Keratinocyte (primary cell): ENCODE data around the gene COX6B1. TPM values are rescaled to one million over a fixed set of nuclear protein-coding genes. Genes with fewer than 3 reads are reported as not detected.

Source experiments
- DNase-seq: peaks from one replicate; pipeline ENCODE4 v3.0.0-alpha.2; 2011; ENCODE audit warnings: low read depth, missing footprints, low spot score
- FAIRE-seq: peaks from 2 replicates; lab custom pipeline; 2011; peaks lifted over from hg19 to GRCh38; lab: Jason Lieb, UNC
- H2AFZ ChIP-seq: 2 replicates; pipeline ENCODE4 v1.6.0; 2012; ENCODE audit warnings: low read length, control low read depth, inconsistent platforms; ENCODE audit not compliant: control insufficient read depth
- H3K27ac ChIP-seq: 2 replicates; pipeline ENCODE4 v1.5.1; 2011; ENCODE audit warnings: low read length; ENCODE audit not compliant: control insufficient read depth, insufficient read depth
- H3K27me3 ChIP-seq: 3 replicates; pipeline ENCODE4 v1.6.0; 2011; ENCODE audit warnings: low read length; ENCODE audit not compliant: control insufficient read depth, insufficient read depth; ENCODE audit errors: extremely low read depth
- H3K36me3 ChIP-seq, 2 experiments: 2 replicates in 1 of 2; 3 replicates in 1 of 2; pipeline ENCODE4 v1.5.1; 2011; ENCODE audit warnings: low read length in 2 of 2, mild to moderate bottlenecking in 1 of 2; ENCODE audit not compliant: control insufficient read depth in 2 of 2, insufficient read depth in 2 of 2; ENCODE audit errors: extremely low read depth in 1 of 2
- H3K4me1 ChIP-seq: 3 replicates; pipeline ENCODE4 v1.5.1; 2011; ENCODE audit warnings: low read length; ENCODE audit not compliant: control insufficient read depth, insufficient read depth; ENCODE audit errors: extremely low read depth
- H3K4me2 ChIP-seq: 3 replicates; pipeline ENCODE4 v1.6.0; 2011; ENCODE audit warnings: low read depth, low read length; ENCODE audit not compliant: control insufficient read depth, insufficient read depth; ENCODE audit errors: extremely low read depth
- H3K4me3 ChIP-seq, 3 experiments: fragments of 200-600 bp in 1 of 3; sonication (generic) in 1 of 3; 2 replicates in 2 of 3; 3 replicates in 1 of 3; pipeline ENCODE4 v1.5.1; 2011 to 2016; ENCODE audit warnings: low read length in 3 of 3, mild to moderate bottlenecking in 3 of 3, control low read depth in 2 of 3, inconsistent platforms in 1 of 3, low read depth in 1 of 3, mixed read lengths in 1 of 3, mixed run types in 1 of 3, moderate library complexity in 1 of 3; ENCODE audit not compliant: control insufficient read depth in 2 of 3, insufficient read depth in 2 of 3; ENCODE audit errors: extremely low read depth in 1 of 3
- H3K79me2 ChIP-seq: 2 replicates; pipeline ENCODE4 v1.6.0; 2012; ENCODE audit warnings: low read length; ENCODE audit not compliant: control insufficient read depth, insufficient read depth
- H3K9ac ChIP-seq: 3 replicates; pipeline ENCODE4 v1.6.0; 2011; ENCODE audit warnings: low read length; ENCODE audit not compliant: control insufficient read depth, insufficient read depth; ENCODE audit errors: extremely low read depth
- H3K9me1 ChIP-seq: 3 replicates; pipeline ENCODE4 v1.6.0; 2011; ENCODE audit warnings: low read length; ENCODE audit not compliant: control insufficient read depth, insufficient read depth; ENCODE audit errors: extremely low read depth
- H3K9me3 ChIP-seq: 2 replicates; pipeline ENCODE4 v1.5.1; 2012; ENCODE audit warnings: low read depth, low read length; ENCODE audit not compliant: control insufficient read depth
- H4K20me1 ChIP-seq: 3 replicates; pipeline ENCODE4 v1.6.0; 2011; ENCODE audit warnings: low read length; ENCODE audit not compliant: control insufficient read depth, insufficient read depth; ENCODE audit errors: extremely low read depth
- CTCF ChIP-seq, 3 experiments: IDR thresholded peaks in 1 of 3; conservative IDR thresholded peaks in 1 of 3; optimal IDR thresholded peaks in 1 of 3; 2 replicates in 2 of 3; 3 replicates in 1 of 3; pipeline versions ENCODE3 to v1.5.1; 2011; ENCODE audit warnings: low read length in 3 of 3, mild to moderate bottlenecking in 3 of 3, moderate library complexity in 2 of 3, control low read depth in 1 of 3, inconsistent platforms in 1 of 3; ENCODE audit not compliant: insufficient read depth in 2 of 3; ENCODE audit errors: extremely low read depth in 1 of 3
- EZH2 ChIP-seq: IDR thresholded peaks from one replicate; pipeline ENCODE4 v1.6.1; 2012; ENCODE audit warnings: inconsistent platforms, mild to moderate bottlenecking, low read length, moderate library complexity
- dilution Hi-C: fragments of 300-500 bp; cut with MboI; formaldehyde crosslinking; loops from one replicate; pipeline ENCODE4 v1.7.0; 2020; ENCODE audit warnings: low sequenced_read_pairs; ENCODE audit not compliant: extremely low pct_ligation_motif_present
- polyA plus RNA-seq, 5 experiments: library from polyadenylated mRNA; depleted of rRNA in 3 of 5; stranded (reverse) in 3 of 5; stranded (forward) in 1 of 5; unstranded in 1 of 5; fragments of >200 nt; gene quantifications; 1 replicate in 1 of 5; 2 replicates in 3 of 5; 3 replicates in 1 of 5; pipeline versions ENCODE4 v1.2.1 to v1.2.3, GENCODE V29; 2011 to 2012; ENCODE audit warnings: missing spikeins in 2 of 5, low read depth in 1 of 5, low replicate concordance in 1 of 5

The COX6B1 gene
- polyA plus RNA-seq, 1 donor (not counting 4 experiments of a cell fraction or from before 2014, with no cell fraction given), result 509 TPM

DNA sequence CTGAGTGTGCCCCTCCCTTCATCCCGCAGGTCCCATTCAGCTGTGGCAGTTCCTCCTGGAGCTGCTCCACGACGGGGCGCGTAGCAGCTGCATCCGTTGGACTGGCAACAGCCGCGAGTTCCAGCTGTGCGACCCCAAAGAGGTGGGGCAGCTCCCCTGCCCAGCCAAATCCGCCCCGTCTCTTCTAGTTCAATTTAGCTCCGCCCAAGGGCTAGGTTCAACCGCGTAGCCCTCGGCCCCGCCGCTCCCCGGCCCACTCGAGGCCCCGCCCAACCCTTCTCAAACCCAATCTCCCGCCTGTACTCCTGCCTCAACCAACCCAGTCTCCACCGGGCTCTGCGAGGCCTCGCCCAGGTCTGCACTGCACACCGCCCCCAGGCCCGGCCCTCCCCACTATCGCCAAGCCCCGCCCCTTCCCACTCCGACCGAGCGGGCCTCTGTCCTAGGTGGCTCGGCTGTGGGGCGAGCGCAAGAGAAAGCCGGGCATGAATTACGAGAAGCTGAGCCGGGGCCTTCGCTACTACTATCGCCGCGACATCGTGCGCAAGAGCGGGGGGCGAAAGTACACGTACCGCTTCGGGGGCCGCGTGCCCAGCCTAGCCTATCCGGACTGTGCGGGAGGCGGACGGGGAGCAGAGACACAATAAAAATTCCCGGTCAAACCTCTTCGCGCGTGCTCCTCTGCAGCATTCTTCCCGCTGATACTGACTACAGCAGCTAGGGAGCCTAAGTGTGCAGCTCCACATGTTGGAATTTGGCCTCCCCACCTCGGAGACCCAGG is 3.7 kb upstream of the COX6B1 start:
- FAIRE-seq (no peak), DNase-seq (no peak)
- Histone ChIP-seq H3K9ac (peak overlapping the region; percentile 76), H3K9me1 (no peaks in the 10 kb centered on the region), H3K4me1 (peaks cover 19% of the 10 kb centered on the region), H3K36me3 (no peaks in the 10 kb centered on the region), H3K4me3 (peak overlapping the region; percentile 41 to 80 (median 78)), H3K4me2 (peak overlapping the region; percentile 96), H4K20me1 (no peaks in the 10 kb centered on the region), H3K27ac (peak overlapping the region; percentile 71), H3K27me3 (no peaks in the 10 kb centered on the region), H2AFZ (peak overlapping the region; percentile 90), H3K79me2 (peaks cover 13% of the 10 kb centered on the region), H3K9me3 (no peaks in the 10 kb centered on the region)
- dilution Hi-C loops, result no loop called here
- no peak for TF ChIP-seq CTCF (optimal IDR thresholded peaks at IDR 0.05 in 1 of 3, IDR thresholded peaks at IDR 0.05 in 1 of 3, conservative IDR thresholded peaks at IDR 0.05 in 1 of 3; ENCODE audit: extremely low read depth in 1 of 3, insufficient read depth in 2 of 3, low read length in 3 of 3)
- no peak for TF ChIP-seq EZH2

GRCh38 chr19:35644987-35645679 is 3.0 kb upstream of the COX6B1 start:
- H3K27me3 ChIP-seq, result no peaks in the 10 kb centered on the region
- peaks cover 19% of the 10 kb centered on the region for H3K79me2 ChIP-seq
- H4K20me1 ChIP-seq, result no peaks in the 10 kb centered on the region
- peak overlapping the region; percentile 96 for H3K4me2 ChIP-seq
- no peak for DNase-seq
- H3K4me1 ChIP-seq, result peaks cover 19% of the 10 kb centered on the region
- peak overlapping the region; percentile 84 for H2AFZ ChIP-seq
- H3K9ac ChIP-seq, result peak overlapping the region; percentile 60
- dilution Hi-C loops, result no loop called here
- H3K36me3 ChIP-seq, result no peaks in the 10 kb centered on the region
- no peaks in the 10 kb centered on the region for H3K9me1 ChIP-seq
- H3K9me3 ChIP-seq, result no peaks in the 10 kb centered on the region
- TF ChIP-seq EZH2, result no peak
- TF ChIP-seq CTCF (optimal IDR thresholded peaks at IDR 0.05 in 1 of 3, IDR thresholded peaks at IDR 0.05 in 1 of 3, conservative IDR thresholded peaks at IDR 0.05 in 1 of 3; ENCODE audit: extremely low read depth in 1 of 3, insufficient read depth in 2 of 3, low read length in 3 of 3), result no peak
- peak overlapping the region; percentile 46 for H3K27ac ChIP-seq
- H3K4me3 ChIP-seq, result peak overlapping the region; percentile 41 to 78 (median 73)
- no peak for FAIRE-seq
